NCI-H1694 treated with DMSO at 0.1 percent for 48 hours (cell line): ENCODE measurements around the gene CTCFL.
"Not testable (repeated sequence)": the region's sequence is repeated elsewhere in the genome, so short reads cannot be mapped to it uniquely, and the experiment has no call there.

Experiments
- DNase-seq: peaks from one replicate; lab custom pipeline; 2025; lab: John Stamatoyannopoulos, UW

Gene CTCFL

DNA sequence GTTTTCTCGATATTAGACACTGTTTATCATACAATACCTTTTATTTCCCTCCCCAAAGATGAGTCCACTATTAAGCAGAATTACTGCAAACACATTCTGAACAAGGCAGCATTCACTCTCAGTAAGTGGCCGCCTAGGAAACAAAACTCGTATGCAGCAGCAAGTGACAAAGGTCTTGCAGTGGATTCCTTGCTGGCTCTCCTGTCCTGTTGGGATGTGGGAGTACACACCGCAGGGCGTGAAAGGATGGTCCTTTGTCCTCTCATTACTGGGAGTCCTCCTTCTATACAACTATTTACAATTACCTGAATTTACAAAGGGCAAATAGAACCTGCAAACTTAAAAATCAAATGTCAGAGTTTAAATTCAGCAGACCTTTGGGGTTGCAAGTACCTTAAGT is 16.1 kb downstream of the CTCFL start:
- DNase-seq, result no peak

DNA sequence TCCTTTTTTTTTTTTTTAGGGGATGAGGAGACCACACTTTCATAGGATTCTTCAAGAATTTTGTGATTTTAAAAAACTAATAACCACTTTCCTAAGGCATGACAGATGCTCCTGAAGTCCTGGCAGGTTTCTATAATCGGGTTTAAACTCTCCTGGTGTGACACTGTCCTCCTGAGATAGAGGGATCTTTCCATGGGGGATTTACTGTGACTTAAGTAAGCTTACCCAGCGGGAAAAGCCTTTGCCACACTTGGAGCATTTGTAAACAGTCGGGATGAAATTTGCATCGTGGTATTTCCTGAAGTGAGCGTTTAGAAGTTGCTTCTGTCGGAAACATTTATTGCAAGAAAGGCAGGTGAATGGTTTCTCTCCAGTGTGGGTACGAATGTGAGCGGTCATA is 16.6 kb downstream of the CTCFL start:
- no peak for DNase-seq

DNA sequence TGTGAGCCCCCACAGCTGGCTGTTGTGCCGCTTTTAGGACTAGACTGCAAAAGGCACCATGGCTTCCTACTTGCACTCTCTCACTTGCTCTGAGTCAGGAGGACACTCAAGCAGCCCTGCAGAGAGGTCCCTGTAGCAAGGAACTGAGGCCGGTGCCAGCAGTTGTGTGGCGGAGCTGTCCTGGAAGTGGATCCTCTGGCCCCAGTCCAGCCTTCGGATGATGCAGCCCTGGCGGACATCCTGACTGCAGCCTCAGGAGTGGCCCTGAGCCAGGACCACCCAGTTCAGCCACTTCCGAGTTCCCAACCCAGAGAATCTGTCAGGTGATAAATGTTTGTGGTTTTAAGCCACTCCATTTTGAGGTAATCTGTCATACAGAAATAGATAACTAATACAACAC is 17.5 kb downstream of the CTCFL start:
- DNase-seq, result no peak

DNA sequence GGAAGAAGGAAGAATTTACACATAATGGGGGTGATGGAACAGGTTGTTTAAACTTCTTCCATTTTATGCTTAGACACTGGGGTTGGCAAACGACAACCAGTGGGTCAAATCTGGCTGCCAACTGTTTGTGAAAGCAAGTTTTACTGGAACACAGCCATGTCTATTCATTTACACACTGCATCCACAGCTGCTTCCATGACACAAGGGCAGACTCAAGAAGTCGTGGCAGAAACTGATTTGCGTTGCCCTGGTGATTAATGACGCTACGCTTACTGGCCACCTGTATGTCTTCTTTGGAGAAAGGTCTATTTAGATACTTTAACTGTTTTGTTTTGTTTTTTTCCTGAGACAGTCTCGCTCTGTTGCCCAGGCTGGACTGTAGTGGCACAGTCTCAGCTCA is 19.0 kb downstream of the CTCFL start:
- DNase-seq, result no peak

DNA sequence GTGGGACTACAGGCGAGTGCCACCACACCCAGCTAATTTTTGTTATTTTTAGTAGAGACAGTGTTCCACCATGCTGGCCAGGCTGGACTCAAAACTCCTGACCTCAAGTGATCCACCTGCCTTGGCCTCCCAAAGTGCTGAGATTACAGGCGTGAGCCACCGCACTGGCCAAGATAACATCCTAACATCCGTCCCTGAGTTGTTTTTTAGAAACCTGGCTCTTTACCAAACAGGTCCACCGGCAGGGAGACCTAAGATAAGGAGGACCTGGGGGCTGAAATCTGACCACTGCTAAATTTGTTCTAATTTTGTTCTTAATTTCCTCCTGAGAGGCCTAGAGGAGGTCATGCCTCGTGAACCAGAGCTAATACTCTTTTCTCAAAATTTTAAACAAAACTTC is 20.5 kb downstream of the CTCFL start:
- no peak for DNase-seq

DNA sequence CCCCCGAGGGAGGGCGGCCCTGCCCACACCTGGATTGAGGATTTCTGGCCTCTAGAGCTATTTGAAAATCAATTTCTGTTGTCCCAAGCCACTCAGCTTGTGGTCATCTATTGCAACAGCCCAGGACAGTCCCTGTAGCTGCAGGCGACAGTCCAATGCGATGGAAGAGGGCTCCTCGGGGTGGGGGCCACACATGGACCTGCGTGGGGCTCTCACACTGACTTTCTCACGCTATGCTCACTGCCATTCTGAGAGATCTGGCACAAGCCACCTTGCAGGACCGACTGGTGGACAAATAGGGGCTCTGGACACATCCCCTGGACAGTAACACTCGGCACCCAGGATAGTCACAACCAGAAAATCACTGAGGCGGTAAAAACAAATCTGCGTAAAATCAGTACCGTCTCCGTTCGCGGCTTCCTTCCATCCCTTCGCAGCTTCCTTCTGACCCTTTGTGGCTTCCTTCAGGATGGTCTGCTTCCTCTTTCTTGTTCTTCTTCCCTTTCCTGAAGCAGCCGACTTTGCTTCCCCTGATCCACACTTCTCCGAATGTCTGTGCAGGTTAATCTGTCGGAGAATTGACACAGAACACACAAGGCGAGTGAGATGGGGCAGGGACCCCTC is 21.8 kb downstream of the CTCFL start:
- DNase-seq, result no peak

DNA sequence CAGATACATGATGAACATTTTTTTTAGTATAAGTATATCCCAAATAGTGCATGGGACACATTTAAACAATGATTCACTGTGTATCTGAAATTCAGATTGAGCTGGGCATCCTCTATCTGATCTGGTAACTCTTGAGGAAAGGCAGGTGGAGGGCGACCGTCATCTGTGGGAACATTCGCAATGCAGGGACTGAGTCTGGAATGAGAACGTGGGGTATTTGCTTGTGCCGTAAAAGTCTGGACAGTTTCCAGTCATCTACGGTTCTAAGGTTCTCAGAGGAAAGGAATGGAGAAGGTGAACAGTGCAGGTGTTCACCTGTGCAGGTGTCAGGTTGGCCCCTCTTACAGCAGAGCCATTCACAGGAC is 22.6 kb downstream of the CTCFL start:
- no peak for DNase-seq

DNA sequence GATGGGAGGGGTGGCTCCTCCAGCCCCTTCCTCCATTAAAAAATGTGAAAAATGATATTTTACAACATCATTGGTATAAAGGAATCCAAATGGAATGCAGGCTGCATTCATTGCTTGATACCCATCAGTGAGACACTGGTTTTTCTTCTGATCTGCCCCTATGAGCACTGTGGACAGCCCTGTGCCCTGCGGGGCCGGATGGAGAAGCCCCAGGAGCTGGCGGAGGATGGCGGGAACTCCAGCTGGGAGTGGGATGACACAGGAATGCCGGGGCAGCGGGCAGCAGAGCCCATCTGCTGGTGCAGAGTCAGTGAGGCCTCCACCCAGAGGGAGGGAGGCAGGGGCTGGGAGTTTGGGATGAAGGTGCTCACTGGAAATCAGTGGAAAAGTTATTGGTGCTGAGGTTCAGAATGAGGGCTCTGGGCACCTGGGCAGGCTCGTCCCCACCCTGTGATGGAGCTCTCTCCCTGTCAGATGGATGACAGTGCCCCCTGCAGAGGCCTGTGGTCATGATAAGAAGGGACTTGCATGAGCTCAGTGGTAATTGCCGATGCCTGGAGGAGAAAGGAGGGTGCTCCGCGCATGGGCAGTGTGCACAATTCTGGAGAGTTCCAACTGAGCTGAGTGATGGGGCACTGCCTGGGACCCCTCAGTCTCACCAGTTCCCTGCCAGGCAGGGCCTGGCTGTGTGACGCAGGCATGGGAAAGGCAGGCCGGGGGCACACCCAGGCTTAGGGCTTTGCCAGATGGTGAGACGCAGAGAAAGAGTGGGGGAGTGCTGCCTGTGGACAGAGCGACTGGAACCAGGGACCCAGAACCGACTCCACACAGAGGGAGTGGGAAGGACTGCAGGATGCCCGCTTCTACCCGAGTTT is 23.2 kb downstream of the CTCFL start:
- DNase-seq, result no peak

DNA sequence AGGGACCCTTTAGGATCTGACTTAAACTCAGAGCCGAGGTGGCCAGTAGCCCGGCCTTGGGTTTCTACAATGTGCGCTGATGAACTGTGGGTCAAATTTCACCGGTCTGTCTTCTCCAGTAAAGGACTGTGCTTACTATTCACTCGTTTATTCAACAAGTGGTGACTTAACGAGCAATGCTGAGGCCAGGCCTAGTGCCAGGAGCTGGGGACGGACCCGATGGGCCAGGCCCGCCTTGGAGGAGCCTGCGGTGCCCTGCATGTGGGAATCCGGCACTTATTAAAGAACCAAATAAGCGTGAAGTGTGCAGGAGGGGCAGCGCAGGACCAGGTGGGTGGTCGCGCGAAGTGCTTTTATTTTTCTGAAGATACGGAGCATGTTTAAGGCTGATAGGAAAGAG is 24.0 kb downstream of the CTCFL start:
- DNase-seq, result no peak

DNA sequence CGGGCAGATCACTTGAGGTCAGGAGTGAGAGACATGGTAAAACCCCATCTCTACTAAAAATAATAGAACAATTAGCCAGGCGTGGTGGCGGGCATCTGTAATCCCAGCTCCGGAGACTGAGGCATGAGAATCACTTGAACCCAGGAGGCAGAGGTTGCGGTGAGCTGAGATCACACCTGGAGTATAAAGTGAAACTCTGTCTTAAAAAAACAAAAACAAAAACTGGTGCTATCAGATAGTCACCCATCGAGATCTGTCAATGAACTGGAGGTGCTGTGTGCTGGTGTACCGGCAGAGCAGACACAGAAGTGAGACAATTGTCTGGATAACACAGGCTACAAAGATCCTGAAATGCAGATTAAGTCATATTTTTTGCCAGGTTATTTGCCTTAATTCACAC is 24.7 kb downstream of the CTCFL start:
- DNase-seq, result no peak

DNA sequence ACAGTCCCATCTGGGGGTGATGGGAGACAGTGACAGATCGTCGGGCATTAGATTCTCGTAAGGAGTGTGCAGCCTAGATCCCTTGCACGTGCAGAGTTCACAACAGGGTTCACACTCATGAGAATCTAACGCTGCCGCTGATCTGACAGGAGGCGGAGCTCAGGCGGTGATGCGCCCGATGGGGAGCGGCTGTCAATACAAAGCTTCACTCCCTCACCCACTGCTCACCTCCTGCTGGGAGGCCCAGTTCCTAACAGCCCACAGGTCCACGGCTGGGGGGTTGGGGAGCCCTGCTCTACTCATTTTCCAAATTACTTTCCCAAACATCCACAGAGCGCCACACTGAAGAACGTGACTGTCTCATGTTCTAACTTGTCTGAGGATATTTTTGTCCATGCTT is 25.3 kb downstream of the CTCFL start:
- DNase-seq, result no peak

DNA sequence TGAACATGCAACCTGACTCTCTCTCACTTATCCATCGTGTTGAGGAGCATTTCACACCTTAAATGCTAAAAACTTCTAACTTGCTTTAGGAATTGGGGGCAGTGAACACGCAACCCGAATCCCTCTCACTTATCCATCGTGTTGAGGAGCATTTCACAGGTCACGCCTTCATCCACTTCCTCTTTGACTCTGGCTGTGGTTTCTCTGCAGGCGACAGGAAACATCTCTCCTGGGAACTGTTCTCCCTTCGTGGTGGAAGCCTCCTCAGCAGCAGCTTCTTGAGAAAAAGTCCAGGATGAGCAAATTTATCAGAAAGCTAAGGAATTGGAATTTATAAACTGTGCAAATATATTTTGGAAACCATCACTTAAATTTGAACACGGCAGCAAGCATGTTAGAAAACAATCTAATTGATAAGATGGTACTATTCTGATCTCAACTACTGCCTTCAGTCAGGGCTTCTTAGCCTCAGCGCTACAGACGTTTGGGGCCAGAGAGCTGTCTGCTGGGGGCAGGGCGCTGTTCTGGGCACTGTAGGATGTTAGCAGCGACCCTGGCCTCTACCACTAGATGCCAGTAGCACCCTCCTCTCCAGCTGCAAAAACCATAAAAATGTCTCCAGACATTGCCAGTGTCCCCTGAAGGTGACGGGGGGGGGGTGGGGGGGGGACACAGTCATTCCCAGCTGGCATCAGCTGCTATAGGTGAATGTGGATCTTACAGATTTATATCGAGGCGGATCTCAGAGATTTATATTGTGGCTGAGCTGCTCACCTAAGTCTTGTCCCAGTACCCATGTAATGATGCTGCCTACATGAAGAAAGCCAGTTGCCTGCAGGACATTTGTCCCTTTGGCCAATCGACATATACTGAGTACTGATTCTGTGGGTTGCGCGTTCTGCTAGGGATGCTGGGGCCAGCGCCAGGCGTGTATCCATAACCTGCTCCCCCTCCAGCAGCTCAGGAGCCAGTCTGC is 26.2 kb downstream of the CTCFL start:
- no peak for DNase-seq

DNA sequence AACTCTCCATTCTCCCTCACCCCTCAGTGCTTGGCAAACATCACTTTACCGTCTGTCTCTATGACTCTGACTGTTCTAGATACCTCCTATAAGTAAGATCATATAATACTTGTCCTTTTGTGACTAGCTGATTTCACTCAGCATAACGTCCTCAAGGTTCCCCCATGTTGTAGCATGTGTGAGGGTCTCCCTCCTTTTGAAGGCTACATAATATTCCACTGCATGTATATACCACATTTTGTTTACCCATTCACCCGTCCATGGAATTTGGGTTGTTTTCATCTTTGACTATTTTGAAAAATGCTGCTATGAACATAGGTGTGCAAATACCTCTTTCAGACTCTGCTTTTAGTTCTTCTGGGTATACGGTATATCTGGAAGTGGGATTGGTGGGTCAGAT is 28.3 kb downstream of the CTCFL start:
- DNase-seq, result no peak

DNA sequence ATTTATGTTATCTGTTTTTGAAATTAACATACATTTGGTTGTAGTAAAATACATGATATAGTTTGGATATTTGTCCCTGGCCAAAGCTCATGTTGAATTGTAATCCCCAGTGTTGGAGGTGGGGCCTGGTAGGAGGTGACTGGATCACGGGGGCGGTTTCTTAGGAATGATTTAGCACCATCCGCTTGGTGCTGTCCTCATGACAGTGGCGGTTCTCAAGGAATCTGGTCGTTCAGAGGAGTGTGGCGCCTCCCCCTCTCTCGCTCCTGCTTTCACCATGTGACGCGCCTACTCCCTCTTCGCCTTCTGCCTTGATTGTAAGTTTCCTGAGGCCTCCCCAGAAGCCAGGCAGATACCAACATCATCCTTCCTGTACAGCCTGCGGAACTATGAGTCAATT is 29.0 kb downstream of the CTCFL start:
- DNase-seq, result no peak

DNA sequence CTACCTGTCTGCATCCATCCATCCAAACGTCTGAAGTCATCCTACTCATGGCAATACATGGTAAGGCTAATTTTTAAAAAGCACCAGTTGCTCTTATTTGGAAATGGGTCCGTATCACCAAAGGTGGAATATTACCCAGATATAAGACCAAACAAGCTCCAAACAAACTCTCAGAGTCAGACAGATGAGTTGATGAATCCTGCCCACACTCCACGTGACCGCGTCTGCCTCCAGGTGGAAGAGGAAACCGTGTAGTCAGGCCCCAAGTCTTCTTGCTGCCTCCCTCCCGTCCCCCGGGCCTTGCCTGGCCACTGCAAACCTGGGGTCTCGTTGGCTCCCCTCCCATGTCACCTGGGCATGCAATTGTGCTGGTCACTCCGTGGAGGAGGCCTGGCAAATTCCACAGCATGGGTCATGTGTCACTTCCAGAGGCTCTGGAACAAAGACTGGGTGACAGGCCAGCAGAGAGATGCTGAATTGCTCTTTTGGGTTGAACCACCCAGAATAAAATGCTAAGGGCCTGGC is 31.8 kb downstream of the CTCFL start:
- DNase-seq, result no peak

DNA sequence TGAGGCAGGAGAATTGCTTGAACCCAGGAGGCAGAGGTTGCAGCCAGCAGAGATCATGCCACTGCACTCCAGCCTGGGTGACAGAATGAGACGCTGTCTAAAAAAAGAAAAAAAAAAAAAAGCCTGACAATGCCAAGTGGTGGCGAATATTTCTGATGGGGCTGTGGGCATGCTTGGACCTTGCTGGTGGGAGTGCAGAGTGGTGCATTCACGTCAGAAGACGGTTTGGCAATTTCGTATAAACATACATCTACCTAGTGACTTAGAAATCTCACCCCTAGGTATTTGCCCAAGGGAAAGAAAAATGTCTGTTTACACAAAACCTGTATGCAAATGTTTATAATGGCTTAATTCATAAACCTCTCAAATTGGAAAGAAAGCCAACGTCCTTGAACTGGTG is 33.6 kb downstream of the CTCFL start:
- no peak for DNase-seq

DNA sequence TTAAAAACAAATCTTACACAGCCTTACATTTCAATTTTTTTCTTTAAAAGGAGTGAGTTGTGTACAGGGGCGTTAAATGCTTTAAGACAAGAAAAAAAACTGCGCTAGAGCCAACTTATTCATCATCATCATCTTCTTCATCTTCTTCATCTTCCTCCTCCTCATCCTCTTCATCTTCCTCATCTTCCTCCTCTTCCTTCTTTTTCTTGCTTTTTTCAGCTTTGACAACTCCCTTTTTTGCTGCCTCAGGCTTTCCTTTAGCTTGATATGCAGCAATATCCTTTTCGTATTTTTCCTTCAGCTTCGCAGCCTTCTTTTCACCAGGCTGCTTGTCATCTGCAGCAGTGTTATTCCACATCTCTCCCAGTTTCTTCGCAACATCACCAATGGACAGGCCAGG is 36.7 kb downstream of the CTCFL start:
- not testable (repeated sequence) for DNase-seq

DNA sequence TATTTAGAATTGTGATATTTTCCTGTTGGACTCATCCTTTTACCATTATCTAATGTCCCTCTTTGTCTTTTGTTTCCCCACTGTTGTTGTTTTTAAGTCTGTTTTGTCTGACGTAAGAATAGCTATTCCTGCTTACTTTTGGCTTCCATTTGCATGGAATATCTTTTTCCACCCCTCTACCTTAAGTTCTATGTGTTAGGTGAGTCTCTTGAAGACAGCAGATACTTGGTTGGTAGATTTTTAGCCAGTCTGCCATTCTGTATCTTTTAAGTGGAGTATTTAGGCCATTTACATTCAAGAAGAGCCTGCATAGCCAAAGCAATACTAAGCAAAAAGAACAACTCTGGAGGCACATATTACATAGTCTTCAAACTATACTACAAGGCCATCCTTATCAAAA is 39.2 kb downstream of the CTCFL start:
- no peak for DNase-seq

DNA sequence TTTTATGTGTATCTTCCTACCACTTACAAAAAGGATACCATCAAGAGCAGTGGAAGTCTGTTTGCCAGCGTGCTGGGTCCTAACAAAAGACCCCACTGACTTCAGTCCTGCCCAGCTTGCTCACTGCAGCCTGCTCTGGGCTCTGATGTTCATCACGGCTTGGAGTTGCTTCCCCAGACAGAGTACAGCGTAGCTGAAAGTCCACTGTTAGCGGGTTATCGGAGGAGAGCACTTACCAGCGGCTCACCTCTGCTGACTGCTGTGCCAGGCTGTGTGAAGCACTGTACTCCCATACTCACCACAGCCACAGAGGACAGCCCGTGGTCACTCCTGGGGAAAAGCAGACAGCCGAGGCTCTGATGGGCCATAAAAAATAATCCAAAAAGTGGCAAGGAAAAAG is 40.2 kb downstream of the CTCFL start:
- DNase-seq, result no peak

DNA sequence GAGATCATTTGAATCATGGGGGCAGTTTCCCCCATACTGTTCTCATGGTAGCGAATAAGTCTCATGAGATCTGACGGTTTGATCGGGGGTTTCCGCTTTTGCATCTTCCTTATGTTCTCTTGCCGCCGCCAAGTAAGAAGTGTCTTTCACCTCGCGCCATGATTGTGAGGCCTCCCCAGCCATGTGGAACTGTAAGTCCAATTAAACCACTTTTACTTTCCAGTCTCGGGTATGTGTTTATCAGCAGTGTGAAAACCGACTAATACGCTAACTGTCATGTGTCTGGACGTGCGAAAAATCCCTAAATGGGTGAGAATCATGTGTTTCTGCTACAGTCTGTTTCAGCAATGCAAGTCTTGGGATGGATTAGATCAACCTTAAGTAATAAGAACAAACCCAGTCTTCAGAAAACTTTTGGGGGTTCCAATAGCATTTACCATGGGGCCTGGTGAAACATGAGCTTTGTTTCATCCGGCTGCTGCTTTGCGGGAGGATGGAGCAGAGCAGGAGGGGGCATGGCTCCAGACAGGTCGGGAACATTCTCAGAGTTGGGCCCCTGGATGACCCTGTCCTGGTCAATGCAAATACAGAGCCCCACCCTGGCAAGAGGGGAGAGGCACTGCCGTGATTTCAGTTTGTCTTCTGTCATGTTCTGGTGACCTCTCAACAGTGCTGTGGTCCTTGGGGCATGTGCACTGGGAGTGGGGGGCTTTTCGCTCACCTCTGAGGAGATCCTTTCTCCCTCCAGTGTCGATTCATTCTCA is 41.5 kb downstream of the CTCFL start:
- DNase-seq, result no peak

DNA sequence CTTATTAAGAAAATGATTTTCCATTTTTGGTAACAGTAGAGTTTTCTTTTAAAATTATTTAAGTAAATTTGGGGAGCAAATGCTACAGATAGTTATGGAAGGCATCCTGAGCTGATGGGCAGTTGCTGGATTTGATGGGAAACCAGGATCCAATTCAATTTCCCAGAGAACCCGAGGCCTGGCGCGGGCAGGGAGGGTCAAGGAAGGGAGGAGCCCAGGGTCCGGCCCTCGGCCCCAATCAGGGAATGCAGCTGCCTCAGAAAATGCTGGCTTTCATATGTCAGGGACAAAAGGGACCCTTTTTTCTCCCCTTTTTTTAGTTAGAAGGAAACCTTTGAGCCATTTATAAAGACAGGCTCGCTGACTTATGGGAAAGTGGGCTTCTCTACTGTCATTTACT is 42.1 kb downstream of the CTCFL start:
- no peak for DNase-seq

DNA sequence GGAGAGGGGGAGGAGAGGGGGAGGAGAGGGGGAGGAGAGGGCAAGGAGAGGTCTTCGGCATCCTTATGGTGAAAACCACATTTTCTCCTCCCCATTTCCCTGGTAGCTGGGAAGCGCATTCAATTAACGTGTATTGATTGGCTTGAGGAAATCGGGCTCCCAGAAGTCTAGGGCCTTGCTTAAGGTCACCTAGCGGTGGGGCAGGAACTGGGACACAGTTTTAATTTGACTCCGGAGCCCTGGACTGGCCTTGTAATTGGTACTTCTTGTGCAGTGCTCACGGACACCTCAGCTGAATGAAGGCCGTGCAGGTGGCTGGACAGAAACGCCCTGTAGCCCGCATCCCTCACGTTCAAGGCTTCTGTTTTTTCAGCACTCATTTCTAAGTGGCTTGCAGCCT is 42.8 kb downstream of the CTCFL start:
- no peak for DNase-seq
